NCI-H2227 (cell line): Measurements from ENCODE around the gene SIM1.
"Not testable (repeated sequence)": the region's sequence is repeated elsewhere in the genome, so short reads cannot be mapped to it uniquely, and the experiment has no call there.

Experiments
- DNase-seq: peaks from one replicate; lab custom pipeline; 2025; ENCODE audit not compliant: unreplicated experiment; lab: John Stamatoyannopoulos, UW

Gene SIM1

DNA sequence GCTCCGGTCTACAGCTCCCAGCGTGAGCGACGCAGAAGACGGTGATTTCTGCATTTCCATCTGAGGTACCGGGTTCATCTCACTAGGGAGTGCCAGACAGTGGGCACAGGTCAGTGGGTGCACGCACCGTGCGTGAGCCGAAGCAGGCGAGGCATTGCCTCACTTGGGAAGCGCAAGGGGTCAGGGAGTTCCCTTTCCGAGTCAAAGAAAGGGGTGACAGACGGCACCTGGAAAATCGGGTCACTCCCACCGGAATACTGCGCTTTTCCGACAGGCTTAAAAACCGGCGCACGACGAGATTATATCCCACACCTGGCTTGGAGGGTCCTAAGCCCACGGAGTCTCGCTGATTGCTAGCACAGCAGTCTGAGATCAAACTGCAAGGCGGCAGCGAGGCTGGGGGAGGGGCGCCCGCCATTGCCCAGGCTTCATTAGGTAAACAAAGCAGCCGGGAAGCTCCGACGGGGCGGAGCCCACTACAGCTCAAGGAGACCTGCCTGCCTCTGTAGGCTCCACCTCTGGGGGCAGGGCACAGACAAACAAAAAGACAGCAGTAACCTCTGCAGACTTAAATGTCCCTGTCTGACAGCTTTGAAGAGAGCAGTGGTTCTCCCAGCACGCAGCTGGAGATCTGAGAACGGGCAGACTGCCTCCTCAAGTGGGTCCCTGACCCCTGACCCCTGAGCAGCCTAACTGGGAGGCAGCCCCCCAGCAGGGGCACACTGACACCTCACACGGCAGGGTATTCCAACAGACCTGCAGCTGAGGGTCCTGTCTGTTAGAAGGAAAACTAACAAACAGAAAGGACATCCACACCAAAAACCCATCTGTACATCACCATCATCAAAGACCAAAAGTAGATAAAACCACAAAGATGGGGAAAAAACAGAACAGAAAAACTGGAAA is 109.7 kb downstream of the SIM1 start:
- not testable (repeated sequence) for DNase-seq

GRCh38 chr6:100353276-100354015 is 111.3 kb downstream of the SIM1 start:
- no peak for DNase-seq

- DNase-seq: no peak
Measured at GRCh38 chr6:100350139-100350538, 114.6 kb downstream of the SIM1 start.

DNA sequence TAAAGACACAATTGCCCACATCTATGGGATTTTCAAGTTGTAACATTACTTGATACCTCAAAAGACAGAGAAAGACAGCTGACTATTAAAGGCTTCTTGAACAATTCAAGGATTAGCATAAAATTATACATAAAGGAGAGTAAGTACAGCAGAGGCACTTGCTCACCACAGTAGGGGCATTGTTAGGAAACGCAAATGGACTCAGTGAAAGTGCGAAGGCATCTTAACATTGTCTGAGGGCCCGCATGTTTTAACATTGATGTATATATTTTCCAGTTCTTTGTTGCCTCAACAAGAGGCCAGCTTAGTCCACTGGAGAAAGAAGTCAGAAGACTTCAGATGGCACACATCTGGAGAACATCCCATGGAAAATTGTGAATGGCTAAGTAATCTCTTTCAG is 115.4 kb downstream of the SIM1 start:
- no peak for DNase-seq

DNA sequence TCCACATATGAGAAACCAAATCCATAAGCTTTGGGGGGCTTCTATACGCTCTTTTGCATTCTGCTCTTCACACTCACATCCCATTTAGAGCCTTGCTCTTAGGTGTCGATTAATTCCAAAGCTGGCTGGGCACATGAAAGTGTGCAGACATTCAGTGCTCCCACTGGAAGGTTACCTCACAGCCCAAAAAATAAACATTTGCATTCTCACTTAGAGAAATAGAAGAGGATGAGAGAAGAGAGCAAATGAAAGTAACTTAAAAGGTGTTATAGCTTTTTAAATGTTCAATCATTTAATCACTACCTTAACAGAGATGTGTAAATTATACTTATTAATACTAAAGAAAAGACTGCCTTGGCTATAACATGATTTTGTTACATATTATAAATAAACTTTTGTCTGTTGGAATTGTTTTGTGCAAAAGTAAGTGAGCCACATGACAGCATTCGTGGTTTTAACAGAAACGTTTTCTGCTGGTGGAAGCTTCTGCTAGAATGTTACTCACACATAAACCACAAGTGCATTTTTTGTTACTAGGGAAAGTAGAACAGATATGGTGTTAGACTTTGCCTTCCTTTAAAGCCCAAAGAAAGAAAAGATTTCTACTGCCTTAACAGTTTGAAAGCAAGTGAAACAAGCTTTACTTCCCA is 116.7 kb downstream of the SIM1 start:
- no peak for DNase-seq

DNA sequence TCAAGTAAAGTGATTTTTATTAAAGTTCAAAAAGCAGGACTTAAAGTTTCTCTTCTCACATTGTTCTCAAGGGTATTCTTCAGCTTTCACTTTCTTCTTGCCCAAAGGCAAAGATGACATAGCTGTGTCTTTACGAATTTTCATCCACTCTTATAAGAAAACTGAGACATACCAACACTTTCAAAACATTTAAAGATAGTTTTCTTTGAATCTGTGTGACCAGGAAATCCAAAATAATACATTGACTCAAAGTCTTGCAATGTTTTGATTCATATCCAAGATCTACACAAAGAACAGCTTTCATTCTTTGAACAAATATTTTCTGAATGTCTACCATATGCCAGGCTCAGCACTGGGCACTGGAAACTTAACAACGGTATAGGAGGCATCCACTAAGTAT is 117.9 kb downstream of the SIM1 start:
- no peak for DNase-seq

DNA sequence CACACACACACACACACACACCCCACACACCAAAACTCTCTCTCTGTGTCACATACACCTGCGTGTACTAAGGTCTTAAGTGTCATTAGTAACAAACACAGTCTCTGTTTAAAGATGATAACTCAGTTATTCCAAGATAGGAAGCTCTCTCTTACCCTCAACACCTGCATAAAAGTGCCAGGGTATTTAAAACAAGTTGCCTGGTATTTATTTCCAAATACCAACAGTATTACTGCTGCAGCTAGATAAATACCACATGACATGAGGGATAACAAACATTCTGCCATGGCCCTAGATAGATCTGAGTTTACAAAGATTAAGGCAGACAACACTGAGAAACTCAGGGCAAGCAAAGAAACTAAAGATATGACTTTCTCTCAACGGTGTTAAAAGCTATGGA is 118.5 kb downstream of the SIM1 start:
- DNase-seq: no peak

DNA sequence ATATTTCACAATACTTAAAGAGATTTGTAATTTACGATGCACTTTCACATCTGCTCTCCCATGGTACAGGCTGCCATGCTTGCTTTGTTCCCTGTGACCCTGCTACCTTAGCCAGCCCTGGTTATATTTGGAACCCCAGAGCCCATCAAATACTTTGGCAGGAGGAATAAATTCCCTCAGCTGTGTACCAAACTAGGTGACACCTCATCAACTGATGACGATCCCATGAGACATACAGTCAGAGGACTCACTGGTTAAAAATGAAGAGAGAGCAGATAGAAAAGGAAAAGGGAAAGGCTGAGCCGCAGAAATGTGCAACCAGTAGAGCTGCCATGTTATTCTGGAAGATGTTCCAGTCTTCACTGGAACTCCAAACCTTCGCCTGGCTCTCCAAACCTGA is 120.0 kb downstream of the SIM1 start:
- DNase-seq: no peak

DNA sequence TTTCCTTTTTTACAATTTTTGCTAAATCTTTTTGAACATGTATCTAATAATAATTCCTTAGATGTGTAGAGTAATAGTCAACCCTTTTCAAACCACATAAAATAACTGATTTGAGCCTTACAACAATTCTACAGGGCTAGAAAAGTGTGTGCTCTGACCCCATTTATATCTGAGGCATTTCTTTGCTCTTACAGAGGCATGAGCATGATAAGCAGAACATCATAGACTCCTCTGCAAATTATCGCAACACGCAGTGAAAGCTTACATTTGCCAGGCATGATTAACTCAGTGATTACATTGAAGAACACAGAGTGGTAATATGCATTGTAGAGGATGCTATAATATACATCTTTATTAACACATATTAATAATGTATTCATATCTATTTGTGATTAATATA is 120.4 kb downstream of the SIM1 start:
- no peak for DNase-seq

GRCh38 chr6:100343316-100344077 is 121.2 kb downstream of the SIM1 start:
- no peak for DNase-seq

DNA sequence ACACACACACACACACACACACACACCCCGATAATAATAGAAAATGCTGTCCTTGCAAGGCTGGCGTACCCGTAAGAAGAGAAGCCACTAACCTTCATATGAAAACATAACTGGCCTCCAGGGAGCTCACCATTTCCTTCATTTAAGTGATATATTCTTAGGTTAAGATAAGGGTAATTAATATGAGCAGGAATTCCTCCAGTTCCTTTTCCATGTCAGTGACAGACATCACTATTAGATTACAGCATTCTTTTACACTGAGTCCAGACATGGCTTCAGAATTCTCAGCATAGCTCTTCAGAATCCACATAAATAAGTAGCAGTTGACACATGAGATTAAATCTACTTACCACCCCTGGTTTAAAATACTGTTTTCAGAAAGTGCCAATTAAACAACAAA is 121.9 kb downstream of the SIM1 start:
- no peak for DNase-seq

- DNase-seq: no peak
Measured at GRCh38 chr6:100339574-100340255, 125.0 kb downstream of the SIM1 start.

DNA sequence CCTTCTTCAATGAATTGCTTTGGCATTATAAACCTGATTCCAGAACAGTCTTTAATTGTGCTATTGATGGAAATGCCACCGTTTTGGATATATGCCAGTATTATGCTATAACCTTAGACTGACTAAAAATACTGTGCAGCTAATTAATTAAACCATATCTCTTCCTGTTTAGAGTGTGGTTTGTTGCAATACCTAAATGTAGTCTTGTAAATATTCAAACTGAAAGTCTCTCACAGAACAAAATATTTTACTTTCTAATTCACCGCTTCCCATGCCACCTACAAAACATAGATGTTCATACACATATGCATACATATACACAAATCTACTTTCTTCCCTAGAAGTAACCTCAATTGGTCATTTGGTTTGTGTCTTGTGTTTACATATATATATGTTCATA is 126.6 kb downstream of the SIM1 start:
- DNase-seq: no peak

- DNase-seq: no peak
Measured at GRCh38 chr6:100336876-100337275, 127.8 kb downstream of the SIM1 start.

DNA sequence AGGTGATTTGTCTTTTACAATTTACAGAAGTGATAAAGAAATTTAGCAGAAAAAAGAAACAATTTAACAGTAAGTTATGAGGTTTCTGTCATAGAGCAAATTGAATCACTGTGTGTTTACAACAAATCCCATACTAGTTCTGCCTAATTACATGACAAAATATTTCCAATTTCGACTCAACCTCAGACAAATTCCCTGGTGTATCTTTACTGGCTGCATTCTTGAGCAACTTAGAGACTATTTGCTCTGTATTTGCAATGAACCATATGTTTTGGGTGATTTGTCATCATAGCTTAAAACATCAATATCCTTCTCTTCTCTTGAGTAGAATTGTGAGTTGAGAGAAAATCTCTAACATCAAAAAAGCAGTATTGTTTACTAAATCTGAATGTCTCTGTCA is 128.7 kb downstream of the SIM1 start:
- DNase-seq: no peak
